K562 (cell line): ENCODE measurements around the gene SLC27A4. TPM values are rescaled to one million over a fixed set of nuclear protein-coding genes. Genes with fewer than 3 reads are reported as not detected.

ENCODE experiments used
- BCL6 ChIP-seq: fragments of 250-450 bp; sonication (Bioruptor Pico); IDR thresholded peaks from 2 replicates; pipeline ENCODE4 v1.4.0; 2020
- CHCHD3 ChIP-seq: fragments of 250-450 bp; sonication (Bioruptor Pico); IDR thresholded peaks from 2 replicates; pipeline ENCODE4 v2.1.2; 2022; ENCODE audit warnings: mild to moderate bottlenecking
- ERF ChIP-seq: fragments of 450-650 bp; formaldehyde crosslinking; IDR thresholded peaks from 2 replicates; pipeline ENCODE4 v1.4.0; 2020; ENCODE audit warnings: mild to moderate bottlenecking, mixed read lengths
- FOXP1 ChIP-seq: sonication (generic); formaldehyde crosslinking; IDR thresholded peaks from 2 replicates; pipeline ENCODE4 v1.8.0; 2022; ENCODE audit warnings: mild to moderate bottlenecking, missing genetic modification reagents
- KAT8 ChIP-seq: fragments of 450-650 bp; IDR thresholded peaks from 2 replicates; pipeline ENCODE4 v1.6.1; 2016; ENCODE audit warnings: low read depth, mild to moderate bottlenecking
- MYNN ChIP-seq, 2 experiments: sonication (generic); formaldehyde crosslinking in 1 of 2; IDR thresholded peaks; 2 replicates each; pipeline versions ENCODE4 v1.5.0 to v1.6.1; 2016 to 2020; ENCODE audit warnings: antibody characterized with exemption in 1 of 2, missing genetic modification reagents in 1 of 2
- NFIC ChIP-seq: fragments of 450-650 bp; IDR thresholded peaks from 2 replicates; pipeline ENCODE4 v1.6.1; 2017; ENCODE audit warnings: mild to moderate bottlenecking, inconsistent platforms
- RAD21 ChIP-seq, 2 experiments: fragments of 250-450 bp in 1 of 2; fragments of 450-650 bp in 1 of 2; sonication (Bioruptor Pico) in 1 of 2; formaldehyde crosslinking in 1 of 2; IDR thresholded peaks in 1 of 2; conservative IDR thresholded peaks in 1 of 2; 2 replicates each; pipeline versions ENCODE4 v1.4.0 to v1.8.0; 2020 to 2022; ENCODE audit warnings: mild to moderate bottlenecking in 2 of 2, moderate library complexity in 1 of 2
- RBM15 ChIP-seq: fragments of 200-400 bp; formaldehyde crosslinking; IDR thresholded peaks from 2 replicates; pipeline ENCODE4 v1.6.1; 2018; ENCODE audit warnings: mild to moderate bottlenecking, low read length, moderate library complexity; ENCODE audit not compliant: insufficient read depth
- RBM39 ChIP-seq: fragments of 200-400 bp; formaldehyde crosslinking; optimal IDR thresholded peaks from 2 replicates; pipeline ENCODE3; 2018; ENCODE audit warnings: low read depth, low read length
- SMAD3 ChIP-seq: fragments of 450-650 bp; formaldehyde crosslinking; conservative IDR thresholded peaks from 2 replicates; pipeline ENCODE4 v1.4.0; 2020; ENCODE audit warnings: mild to moderate bottlenecking
- ZBTB17 ChIP-seq: fragments of 450-650 bp; formaldehyde crosslinking; IDR thresholded peaks from 2 replicates; pipeline ENCODE4 v1.4.0; 2020; ENCODE audit warnings: mild to moderate bottlenecking
- ZKSCAN3 ChIP-seq: fragments of 250-450 bp; sonication (Bioruptor Pico); IDR thresholded peaks from 2 replicates; pipeline ENCODE4 v1.4.0; 2020
- ZNF121 ChIP-seq: sonication (generic); formaldehyde crosslinking; conservative IDR thresholded peaks from 2 replicates; pipeline ENCODE4 v1.8.0; 2022; ENCODE audit warnings: missing genetic modification reagents
- ZNF134 ChIP-seq: fragments of 250-450 bp; sonication (Bioruptor Pico); conservative IDR thresholded peaks from 2 replicates; pipeline ENCODE4 v1.4.0; 2020
- ZNF23 ChIP-seq: fragments of 250-450 bp; sonication (Bioruptor Pico); IDR thresholded peaks from 2 replicates; pipeline ENCODE4 v1.4.0; 2020; ENCODE audit warnings: mild to moderate bottlenecking
- ZNF253 ChIP-seq: fragments of 250-450 bp; sonication (Bioruptor Pico); conservative IDR thresholded peaks from 2 replicates; pipeline ENCODE4 v1.6.1; 2021; ENCODE audit warnings: mild to moderate bottlenecking
- ZNF507 ChIP-seq: conservative IDR thresholded peaks from 2 replicates; pipeline ENCODE4 v1.6.1; 2017; ENCODE audit warnings: missing genetic modification characterization, missing compliant biosample characterization
- ZNF780A ChIP-seq: fragments of 250-450 bp; sonication (Bioruptor Pico); IDR thresholded peaks from 2 replicates; pipeline ENCODE4 v1.5.0; 2021; ENCODE audit warnings: mild to moderate bottlenecking
- polyA plus RNA-seq, 8 experiments: library from polyadenylated mRNA; depleted of rRNA in 4 of 8; stranded (reverse) in 5 of 8; unstranded in 3 of 8; fragments of >200 nt; fragmentation: Nextera tagmentation in 2 of 8; fragmentation: Illumina TruSeq in 1 of 8; extraction: Ambion mirVana in 2 of 8; extraction: Trizol in 1 of 8; gene quantifications; 2 replicates each; pipeline versions ENCODE4 v1.2.1 to v1.2.3, GENCODE V29; 2011 to 2014; ENCODE audit warnings: inconsistent platforms in 1 of 8, missing spikeins in 1 of 8
- total RNA-seq, 7 experiments: library from RNA; depleted of rRNA in 6 of 7; stranded (reverse); fragments of >200 nt in 6 of 7; fragmentation: Illumina TruSeq in 2 of 7; extraction: Trizol in 2 of 7; gene quantifications; 2 replicates each; pipeline versions ENCODE4 v1.2.1 to v1.2.3, GENCODE V29; 2011 to 2021; ENCODE audit warnings: low replicate concordance in 1 of 7
- TF ChIP-seq, protein P1 (sequence below): fragments of 450-650 bp; formaldehyde crosslinking; IDR thresholded peaks from 2 replicates; pipeline ENCODE4 v1.4.0; 2020; ENCODE audit warnings: mild to moderate bottlenecking, moderate library complexity
- TF ChIP-seq, protein P2 (sequence below): sonication (generic); formaldehyde crosslinking; IDR thresholded peaks from 2 replicates; pipeline ENCODE4 v1.8.1; 2023; ENCODE audit warnings: mild to moderate bottlenecking, missing genetic modification reagents
- TF ChIP-seq, protein P3 (sequence below): IDR thresholded peaks from 2 replicates; pipeline ENCODE4 v1.6.1; 2014; ENCODE audit warnings: antibody characterized with exemption
- TF ChIP-seq, protein P4 (sequence below): fragments of 250-450 bp; sonication (Bioruptor Pico); IDR thresholded peaks from 2 replicates; pipeline ENCODE4 v1.9.0; 2021; ENCODE audit warnings: mild to moderate bottlenecking

Gene SLC27A4
- total and polyA plus RNA-seq, 9 of the 15 experiments (the other 6 are each of a cell fraction or from before 2014, with no cell fraction given) = 0.25 to 35.7 (median 14.0) TPM

DNA sequence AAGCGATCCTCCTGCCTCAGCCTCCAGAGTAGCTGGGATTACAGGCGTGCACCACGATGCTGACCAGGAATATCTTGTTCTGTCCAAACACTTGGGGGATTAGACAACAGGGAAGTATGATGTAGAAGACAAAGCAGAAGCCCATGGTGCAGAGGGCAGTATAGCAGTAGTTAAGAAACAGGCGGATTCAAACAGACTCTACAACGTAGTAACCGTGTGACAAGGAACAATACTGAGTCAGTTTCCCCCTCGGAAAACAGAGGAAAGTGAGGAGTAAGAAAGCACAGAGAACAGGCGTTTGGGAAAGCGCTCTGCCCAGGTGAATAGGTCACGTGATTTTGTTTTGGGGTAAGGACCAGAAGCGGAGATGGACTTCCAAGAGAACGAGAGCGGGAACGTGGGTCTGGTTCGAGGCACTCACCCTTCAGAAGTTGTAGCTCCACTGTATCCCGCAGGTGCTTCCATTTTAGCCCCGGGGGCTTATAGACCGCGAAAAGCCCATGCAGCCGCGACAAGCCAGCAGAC lies 18.4 kb upstream of the SLC27A4 start (continued):
- TF ChIP-seq ZNF780A (CRISPR knock-in tag) (no peak), ERF (CRISPR knock-in tag) (peak; percentile 35), KAT8 (no peak), SMAD3 (CRISPR knock-in tag) (no peak), ZNF134 (CRISPR knock-in tag) (no peak), ZBTB17 (CRISPR knock-in tag) (peak; percentile 21; the same call in 1 of the 2 replicates), ZNF253 (CRISPR knock-in tag) (peak; percentile 63; the same call in 1 of the 2 replicates), NFIC (no peak), MYNN (IDR thresholded peaks at IDR 0.05) (no peak), MYNN (CRISPR knock-in tag; IDR thresholded peaks at IDR 0.05) (no peak), ZNF23 (no peak), ZNF121 (no peak), ZKSCAN3 (no peak), RBM39 (no peak), RBM15 (no peak), ZNF507 (tag) (no peak), CHCHD3 (CRISPR knock-in tag) (0 out of 2 replicates have a peak, but pooled peaks have one; percentile 9), RAD21 (CRISPR knock-in tag; conservative IDR thresholded peaks at IDR 0.05 in 1 of 2, IDR thresholded peaks at IDR 0.05 in 1 of 2) (peak in 1 of 2 experiments; percentile 3; a peak in 1 of 4 replicates), BCL6 (CRISPR knock-in tag) (no peak), FOXP1 (no peak)
- TF ChIP-seq, protein P1, sequence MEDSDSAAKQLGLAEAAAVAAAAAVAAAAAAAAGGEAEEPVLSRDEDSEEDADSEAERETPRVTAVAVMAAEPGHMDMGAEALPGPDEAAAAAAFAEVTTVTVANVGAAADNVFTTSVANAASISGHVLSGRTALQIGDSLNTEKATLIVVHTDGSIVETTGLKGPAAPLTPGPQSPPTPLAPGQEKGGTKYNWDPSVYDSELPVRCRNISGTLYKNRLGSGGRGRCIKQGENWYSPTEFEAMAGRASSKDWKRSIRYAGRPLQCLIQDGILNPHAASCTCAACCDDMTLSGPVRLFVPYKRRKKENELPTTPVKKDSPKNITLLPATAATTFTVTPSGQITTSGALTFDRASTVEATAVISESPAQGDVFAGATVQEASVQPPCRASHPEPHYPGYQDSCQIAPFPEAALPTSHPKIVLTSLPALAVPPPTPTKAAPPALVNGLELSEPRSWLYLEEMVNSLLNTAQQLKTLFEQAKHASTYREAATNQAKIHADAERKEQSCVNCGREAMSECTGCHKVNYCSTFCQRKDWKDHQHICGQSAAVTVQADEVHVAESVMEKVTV (CRISPR knock-in tag) = peak; percentile 48; the same call in 1 of the 2 replicates
- TF ChIP-seq, protein P2, sequence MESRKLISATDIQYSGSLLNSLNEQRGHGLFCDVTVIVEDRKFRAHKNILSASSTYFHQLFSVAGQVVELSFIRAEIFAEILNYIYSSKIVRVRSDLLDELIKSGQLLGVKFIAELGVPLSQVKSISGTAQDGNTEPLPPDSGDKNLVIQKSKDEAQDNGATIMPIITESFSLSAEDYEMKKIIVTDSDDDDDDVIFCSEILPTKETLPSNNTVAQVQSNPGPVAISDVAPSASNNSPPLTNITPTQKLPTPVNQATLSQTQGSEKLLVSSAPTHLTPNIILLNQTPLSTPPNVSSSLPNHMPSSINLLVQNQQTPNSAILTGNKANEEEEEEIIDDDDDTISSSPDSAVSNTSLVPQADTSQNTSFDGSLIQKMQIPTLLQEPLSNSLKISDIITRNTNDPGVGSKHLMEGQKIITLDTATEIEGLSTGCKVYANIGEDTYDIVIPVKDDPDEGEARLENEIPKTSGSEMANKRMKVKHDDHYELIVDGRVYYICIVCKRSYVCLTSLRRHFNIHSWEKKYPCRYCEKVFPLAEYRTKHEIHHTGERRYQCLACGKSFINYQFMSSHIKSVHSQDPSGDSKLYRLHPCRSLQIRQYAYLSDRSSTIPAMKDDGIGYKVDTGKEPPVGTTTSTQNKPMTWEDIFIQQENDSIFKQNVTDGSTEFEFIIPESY = no peak
- TF ChIP-seq, protein P3, sequence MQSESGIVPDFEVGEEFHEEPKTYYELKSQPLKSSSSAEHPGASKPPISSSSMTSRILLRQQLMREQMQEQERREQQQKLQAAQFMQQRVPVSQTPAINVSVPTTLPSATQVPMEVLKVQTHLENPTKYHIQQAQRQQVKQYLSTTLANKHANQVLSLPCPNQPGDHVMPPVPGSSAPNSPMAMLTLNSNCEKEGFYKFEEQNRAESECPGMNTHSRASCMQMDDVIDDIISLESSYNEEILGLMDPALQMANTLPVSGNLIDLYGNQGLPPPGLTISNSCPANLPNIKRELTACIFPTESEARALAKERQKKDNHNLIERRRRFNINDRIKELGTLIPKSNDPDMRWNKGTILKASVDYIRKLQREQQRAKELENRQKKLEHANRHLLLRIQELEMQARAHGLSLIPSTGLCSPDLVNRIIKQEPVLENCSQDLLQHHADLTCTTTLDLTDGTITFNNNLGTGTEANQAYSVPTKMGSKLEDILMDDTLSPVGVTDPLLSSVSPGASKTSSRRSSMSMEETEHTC = no peak
- TF ChIP-seq, protein P4, sequence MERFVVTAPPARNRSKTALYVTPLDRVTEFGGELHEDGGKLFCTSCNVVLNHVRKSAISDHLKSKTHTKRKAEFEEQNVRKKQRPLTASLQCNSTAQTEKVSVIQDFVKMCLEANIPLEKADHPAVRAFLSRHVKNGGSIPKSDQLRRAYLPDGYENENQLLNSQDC = 0 out of 2 replicates have a peak, but pooled peaks have one; percentile 20
